Ishikawa (cell line): ENCODE measurements around the gene WSCD2.

Experiments
- CEBPB ChIP-seq: IDR thresholded peaks from 2 replicates; pipeline ENCODE4 v1.6.1; 2012
- EP300 ChIP-seq: IDR thresholded peaks from 2 replicates; pipeline ENCODE4 v1.6.1; 2012; ENCODE audit warnings: borderline replicate concordance
- NFIC ChIP-seq: IDR thresholded peaks from 2 replicates; pipeline ENCODE4 v1.6.1; 2012
- RAD21 ChIP-seq: IDR thresholded peaks from 2 replicates; pipeline ENCODE4 v1.6.1; 2012; ENCODE audit warnings: low read depth
- REST ChIP-seq: IDR thresholded peaks from 2 replicates; pipeline ENCODE4 v1.6.1; 2012; ENCODE audit warnings: low read depth, mild to moderate bottlenecking
- TAF1 ChIP-seq: IDR thresholded peaks from 2 replicates; pipeline ENCODE4 v1.6.1; 2012; ENCODE audit warnings: low read depth, mild to moderate bottlenecking
- TCF12 ChIP-seq: IDR thresholded peaks from 2 replicates; pipeline ENCODE4 v1.6.1; 2012; ENCODE audit warnings: low read depth
- TEAD4 ChIP-seq: IDR thresholded peaks from 2 replicates; pipeline ENCODE4 v1.6.1; 2012
- USF1 ChIP-seq: IDR thresholded peaks from 2 replicates; pipeline ENCODE4 v1.6.1; 2012
- YY1 ChIP-seq: IDR thresholded peaks from 2 replicates; pipeline ENCODE4 v1.6.1; 2012; ENCODE audit warnings: low read depth
- ZBTB7A ChIP-seq: IDR thresholded peaks from 2 replicates; pipeline ENCODE4 v1.6.1; 2012; ENCODE audit warnings: low read depth
- TF ChIP-seq, protein P1 (sequence below): IDR thresholded peaks from 2 replicates; pipeline ENCODE4 v1.6.1; 2012

DNA sequence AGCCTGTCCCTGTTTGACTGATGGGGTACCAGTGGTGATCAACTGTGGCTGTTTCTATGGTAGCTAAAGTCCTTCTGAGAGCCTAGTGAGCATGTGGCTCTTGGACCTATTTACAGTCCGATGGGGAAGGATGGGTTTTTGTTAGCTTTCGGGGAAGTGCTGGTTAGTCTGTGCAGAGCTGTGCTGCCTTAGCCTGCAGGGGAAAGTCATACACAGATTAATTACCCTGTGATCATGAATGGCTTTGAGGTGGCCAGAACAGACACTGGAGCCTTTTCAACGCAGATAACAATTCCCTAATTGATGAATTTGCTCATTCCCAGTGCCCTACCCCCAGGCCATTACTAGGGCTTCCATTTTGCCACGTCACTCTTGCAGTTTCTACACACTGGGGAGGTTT, 99.7 kb downstream of the WSCD2 start:
- no peak for TF ChIP-seq TEAD4
- TF ChIP-seq, protein P1, sequence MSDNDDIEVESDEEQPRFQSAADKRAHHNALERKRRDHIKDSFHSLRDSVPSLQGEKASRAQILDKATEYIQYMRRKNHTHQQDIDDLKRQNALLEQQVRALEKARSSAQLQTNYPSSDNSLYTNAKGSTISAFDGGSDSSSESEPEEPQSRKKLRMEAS, result no peak
- no peak for TF ChIP-seq REST
- TF ChIP-seq RAD21, result no peak
- TF ChIP-seq YY1, result no peak
- TF ChIP-seq TAF1, result no peak
- no peak for TF ChIP-seq TCF12
- no peak for TF ChIP-seq ZBTB7A
- TF ChIP-seq EP300, result no peak
- TF ChIP-seq USF1, result no peak
- no peak for TF ChIP-seq NFIC
- no peak for TF ChIP-seq CEBPB
